Inferior parietal cortex (tissue), 1 donor: Measurements from ENCODE around the gene LRRC26.

ENCODE experiments used
- DNase-seq: peaks from one replicate; pipeline ENCODE4 v3.0.0-alpha.2; 2016; ENCODE audit errors: extremely low spot score

LRRC26 gene

GRCh38 chr9:137199411-137200121 is 29.7 kb upstream of the LRRC26 start:
- DNase-seq: no peak

- no peak for DNase-seq
These were observed 29.0 kb upstream of the LRRC26 start for GRCh38 chr9:137198902-137199283.

GRCh38 chr9:137198051-137198901 is 28.4 kb upstream of the LRRC26 start:
- DNase-seq: no peak

DNA sequence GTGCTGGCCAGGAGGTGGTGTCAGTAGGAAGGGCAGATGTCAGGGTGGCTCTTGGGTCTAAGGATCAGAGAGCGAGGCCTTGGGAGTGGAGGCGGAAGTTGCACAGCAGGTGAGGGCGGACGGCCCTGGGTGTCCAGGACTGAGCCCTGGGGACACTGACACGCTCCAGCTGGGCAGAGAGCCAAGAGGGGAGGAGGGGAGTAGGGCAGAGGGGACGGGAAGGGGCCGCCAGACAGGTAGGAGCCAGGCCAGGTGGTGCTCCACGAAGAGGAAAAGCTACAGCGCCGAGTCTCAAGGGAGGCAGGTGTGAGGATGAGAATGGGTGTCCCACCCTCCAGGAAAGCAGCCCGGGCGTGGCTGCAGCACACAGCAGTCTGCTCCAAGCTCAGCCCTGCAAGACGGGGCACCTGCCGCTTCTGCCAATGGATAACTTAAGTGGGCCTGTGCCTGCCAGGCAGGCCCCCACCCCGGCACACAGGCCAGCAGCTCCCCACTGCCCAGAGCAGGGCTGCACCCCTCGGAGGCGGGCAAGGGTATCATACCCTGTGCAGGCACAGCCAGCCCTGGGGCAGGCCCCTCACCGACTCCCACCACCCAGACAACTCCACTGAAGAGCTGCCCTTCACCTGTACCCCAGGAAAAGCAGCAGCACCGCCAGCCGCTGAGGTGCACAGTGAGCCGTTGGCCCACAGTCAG is 25.8 kb upstream of the LRRC26 start:
- DNase-seq: no peak

- no peak for DNase-seq
These were observed 25.1 kb upstream of the LRRC26 start for GRCh38 chr9:137194909-137195308.

DNA sequence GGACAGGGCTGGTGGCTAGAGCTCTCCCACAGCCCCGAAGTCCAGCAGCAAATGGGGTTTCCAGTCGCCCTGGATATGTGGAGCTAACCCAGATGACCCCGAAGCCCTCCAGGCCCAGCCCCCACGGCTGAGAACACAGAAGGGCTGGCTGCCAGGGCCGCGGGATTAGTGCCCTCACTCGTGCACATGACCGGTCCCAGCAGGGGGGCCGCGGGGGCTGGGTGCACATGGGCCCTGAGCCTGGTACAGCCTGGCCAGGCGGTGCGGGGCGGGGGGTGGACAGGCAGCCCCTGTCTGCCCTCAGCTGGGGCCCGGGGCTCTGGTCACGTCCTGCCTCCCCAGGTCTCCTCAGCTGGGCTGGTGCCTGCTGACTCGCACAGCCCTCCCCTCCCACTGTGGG is 24.5 kb upstream of the LRRC26 start:
- DNase-seq: peak; percentile 72

GRCh38 chr9:137193771-137194170 is 23.9 kb upstream of the LRRC26 start:
- DNase-seq: no peak

DNA sequence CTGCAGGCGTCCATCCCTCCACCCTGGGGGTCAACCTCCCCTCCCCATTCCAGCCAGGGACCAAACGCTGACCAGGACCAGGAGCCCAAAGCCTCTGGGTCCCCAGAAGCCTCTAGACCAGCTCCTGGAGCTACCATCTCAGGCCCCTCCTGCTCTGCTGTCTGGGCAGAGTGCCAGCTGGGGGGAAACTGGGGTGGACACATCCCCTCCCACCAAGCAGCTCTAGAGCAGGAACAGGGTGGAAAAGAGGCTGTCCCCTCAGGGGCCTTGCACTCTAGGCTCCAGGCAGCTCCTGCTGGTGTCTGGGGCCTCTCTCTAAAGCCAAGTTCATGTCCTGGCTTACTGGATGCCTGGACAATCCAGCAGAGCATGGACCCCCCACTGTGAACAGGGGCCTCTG is 23.0 kb upstream of the LRRC26 start:
- DNase-seq: no peak

- DNase-seq: no peak
These were observed 22.6 kb upstream of the LRRC26 start for GRCh38 chr9:137192448-137192780.

- DNase-seq: no peak
These were observed 22.0 kb upstream of the LRRC26 start for GRCh38 chr9:137191691-137192447.

- no peak for DNase-seq
These were observed 21.4 kb upstream of the LRRC26 start for GRCh38 chr9:137191245-137191644.

GRCh38 chr9:137190315-137190856 is 20.5 kb upstream of the LRRC26 start:
- DNase-seq: no peak

GRCh38 chr9:137189297-137190295 is 19.7 kb upstream of the LRRC26 start:
- no peak for DNase-seq

GRCh38 chr9:137188490-137189296 is 18.8 kb upstream of the LRRC26 start, which contains the start of the genes ANAPC2 and SSNA1:
TSS of gene ANAPC2 (minus strand) at chr9:137188560. CDS start at chr9:137188532, 28 bp downstream.
TSS of gene SSNA1 (plus strand) at chr9:137188676. CDS start at chr9:137188727, 51 bp downstream.
- peak; percentile 93 for DNase-seq

GRCh38 chr9:137188086-137188489 is 18.2 kb upstream of the LRRC26 start:
- no peak for DNase-seq

DNA sequence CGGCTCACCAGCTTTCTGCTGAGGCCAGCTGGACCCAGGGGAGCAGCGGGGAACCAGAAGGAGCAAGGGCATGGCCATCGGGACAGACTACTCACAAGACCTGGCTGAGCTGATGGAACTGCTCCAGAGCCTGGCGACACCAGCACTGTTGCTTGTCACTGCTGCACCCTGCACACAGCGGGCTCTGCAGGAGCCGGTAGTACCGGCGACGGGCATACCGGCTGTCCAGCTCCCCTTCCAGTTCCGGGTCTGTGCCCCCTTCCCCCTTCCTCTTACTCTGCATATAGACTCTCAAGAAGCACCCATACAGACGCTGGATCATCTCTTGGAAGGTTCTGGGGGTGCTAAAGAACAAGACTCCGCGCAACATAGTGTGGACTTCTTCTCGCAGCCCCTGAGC is 17.5 kb upstream of the LRRC26 start:
- DNase-seq: no peak

- no peak for DNase-seq
These were observed 16.5 kb upstream of the LRRC26 start for GRCh38 chr9:137186385-137186784.

DNA sequence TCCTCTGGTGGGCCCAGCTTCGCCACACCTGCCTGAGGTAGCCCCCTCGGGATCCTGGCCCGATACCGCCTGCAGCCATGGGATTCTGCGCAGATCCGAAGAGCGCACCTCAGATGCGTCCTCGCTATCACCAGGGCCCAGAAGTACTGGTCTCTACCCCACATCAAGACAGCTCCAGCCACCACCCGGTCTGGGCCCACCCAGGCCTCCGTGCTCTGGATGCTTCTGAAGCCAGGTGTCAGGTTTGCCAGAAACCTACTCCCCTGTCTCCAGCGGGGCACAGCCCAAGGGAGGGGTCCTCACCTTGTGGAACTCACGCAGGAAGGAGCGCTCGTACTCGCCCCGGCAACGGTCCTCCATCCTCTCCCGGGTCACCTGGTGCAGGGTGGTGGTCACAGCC is 16.1 kb upstream of the LRRC26 start:
- no peak for DNase-seq
